Lower lobe of right lung (tissue), 2 donors: Measurements from ENCODE around the gene FGF18. TPM values are rescaled to one million over a fixed set of nuclear protein-coding genes. Genes with fewer than 3 reads are reported as not detected.
A peak's percentile ranks its signal among the peaks of the same experiment; 100 is the strongest.

Experiments
- ATAC-seq, 2 donors: fragments of 200-7000 bp; cut with Tn5 transposase; one replicate each; pipeline ENCODE4 v1.9.1; 2020 to 2022; ENCODE audit warnings: mild to moderate bottlenecking in 2 of 2, moderate library complexity in 2 of 2
- DNase-seq: peaks from one replicate; pipeline ENCODE4 v3.0.0-alpha.2; 2020
- H3K27ac ChIP-seq: fragments of 200-600 bp; one replicate; pipeline ENCODE4 v1.8.0; 2022
- H3K27me3 ChIP-seq: fragments of 200-600 bp; one replicate; pipeline ENCODE4 v1.8.0; 2022; ENCODE audit warnings: low read depth
- H3K36me3 ChIP-seq: fragments of 200-600 bp; one replicate; pipeline ENCODE4 v1.8.0; 2022; ENCODE audit warnings: mild to moderate bottlenecking
- H3K4me1 ChIP-seq: fragments of 200-600 bp; one replicate; pipeline ENCODE4 v1.8.0; 2022
- H3K4me3 ChIP-seq: fragments of 200-600 bp; one replicate; pipeline ENCODE4 v1.8.0; 2022; ENCODE audit warnings: mild to moderate bottlenecking
- H3K9me3 ChIP-seq: fragments of 200-600 bp; one replicate; pipeline ENCODE4 v1.8.0; 2022
- intact Hi-C: fragments of 100-400 bp; cut with DNase I; formaldehyde crosslinking; loops from one replicate; pipeline ENCODE4 v1.11.0; 2022
- total RNA-seq: library from RNA; stranded (reverse); fragmentation: NEBNext Ultra II Directional; extraction: Animal tissue kit (Norgen Biotek cat#: 25700); gene quantifications from one replicate; pipeline ENCODE4 v1.2.1, GENCODE V29; 2021
- TF ChIP-seq, protein P1 (sequence below): fragments of 200-600 bp; IDR thresholded peaks from one replicate; pipeline ENCODE4 v1.8.0; 2022; ENCODE audit warnings: antibody characterized with exemption, mild to moderate bottlenecking
- donor health status: DM: no; HTN: yes; CAD: no; lungs with severe emphysema.

FGF18 gene
- total RNA-seq, 1 donor from 2014 or later = 2.0 TPM

DNA sequence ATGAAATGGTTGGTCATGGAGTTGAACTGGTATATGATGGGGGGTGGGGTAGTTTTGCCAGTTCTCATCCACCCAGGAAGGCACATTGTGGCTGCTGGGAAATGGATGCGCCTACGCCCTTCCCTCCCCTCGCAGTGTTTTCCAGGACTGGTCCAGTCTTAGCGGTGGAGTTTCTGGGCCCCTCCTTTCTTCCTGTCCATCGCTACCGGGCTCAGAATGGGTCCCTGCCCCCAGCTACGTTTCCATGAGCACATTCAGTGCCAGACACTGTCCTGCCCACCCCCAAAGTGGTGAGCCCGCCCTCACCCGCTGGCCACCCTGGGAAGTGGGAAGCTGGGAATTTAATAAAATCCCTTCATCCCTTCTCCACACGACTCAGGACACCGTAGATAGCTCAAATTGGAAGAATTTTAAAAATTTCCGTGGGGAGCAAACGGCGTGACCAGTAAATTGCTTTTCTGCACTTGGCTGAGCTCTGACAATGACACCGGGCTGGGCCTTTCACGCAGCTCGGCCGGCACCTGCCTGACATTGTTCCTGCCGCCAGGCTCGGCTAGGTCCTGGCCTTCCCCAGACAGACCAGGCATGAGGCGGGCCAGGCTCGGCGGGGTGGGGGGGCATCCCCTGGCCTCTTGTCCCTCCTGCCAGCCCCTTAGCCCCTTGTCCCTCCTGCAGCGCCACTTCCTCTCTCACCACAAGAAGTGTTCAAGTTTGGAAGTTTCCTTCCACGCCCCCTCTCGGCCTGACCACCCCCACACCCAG, 3.6 kb downstream of the FGF18 start:
- H3K27me3 ChIP-seq = peaks cover 13% of the 10 kb centered on the region
- intact Hi-C loops = no loop called here
- ATAC-seq (no peak), DNase-seq (no peak)
- no peak overlapping the region for H3K4me3 ChIP-seq
- H3K27ac ChIP-seq = no peak overlapping the region
- H3K4me1 ChIP-seq = peaks cover 27% of the 10 kb centered on the region
- TF ChIP-seq, protein P1, sequence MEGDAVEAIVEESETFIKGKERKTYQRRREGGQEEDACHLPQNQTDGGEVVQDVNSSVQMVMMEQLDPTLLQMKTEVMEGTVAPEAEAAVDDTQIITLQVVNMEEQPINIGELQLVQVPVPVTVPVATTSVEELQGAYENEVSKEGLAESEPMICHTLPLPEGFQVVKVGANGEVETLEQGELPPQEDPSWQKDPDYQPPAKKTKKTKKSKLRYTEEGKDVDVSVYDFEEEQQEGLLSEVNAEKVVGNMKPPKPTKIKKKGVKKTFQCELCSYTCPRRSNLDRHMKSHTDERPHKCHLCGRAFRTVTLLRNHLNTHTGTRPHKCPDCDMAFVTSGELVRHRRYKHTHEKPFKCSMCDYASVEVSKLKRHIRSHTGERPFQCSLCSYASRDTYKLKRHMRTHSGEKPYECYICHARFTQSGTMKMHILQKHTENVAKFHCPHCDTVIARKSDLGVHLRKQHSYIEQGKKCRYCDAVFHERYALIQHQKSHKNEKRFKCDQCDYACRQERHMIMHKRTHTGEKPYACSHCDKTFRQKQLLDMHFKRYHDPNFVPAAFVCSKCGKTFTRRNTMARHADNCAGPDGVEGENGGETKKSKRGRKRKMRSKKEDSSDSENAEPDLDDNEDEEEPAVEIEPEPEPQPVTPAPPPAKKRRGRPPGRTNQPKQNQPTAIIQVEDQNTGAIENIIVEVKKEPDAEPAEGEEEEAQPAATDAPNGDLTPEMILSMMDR = no peak
- no peaks in the 10 kb centered on the region for H3K9me3 ChIP-seq
- H3K36me3 ChIP-seq = no peaks in the 10 kb centered on the region

DNA sequence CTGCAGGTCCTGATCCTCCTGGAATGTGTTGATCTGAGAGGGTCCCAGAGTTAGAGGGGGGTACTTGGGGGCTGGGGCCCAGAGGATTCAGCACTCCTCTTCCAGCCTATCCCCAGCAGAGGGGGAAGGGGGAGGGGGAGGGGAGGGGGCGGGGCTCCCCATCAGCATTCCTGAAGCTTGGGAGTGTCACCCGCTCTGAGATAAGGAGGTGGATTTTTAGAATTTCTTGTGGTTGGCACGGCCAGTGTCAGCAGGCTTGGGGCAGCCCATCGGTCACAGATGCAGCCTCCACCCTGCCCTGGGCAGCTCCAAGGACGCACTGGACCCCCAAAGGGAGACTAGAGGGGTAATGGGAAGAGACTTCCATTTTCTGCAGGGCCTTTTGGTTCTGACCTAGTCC, 5.3 kb downstream of the FGF18 start:
- peaks cover 14% of the 10 kb centered on the region for H3K4me1 ChIP-seq
- H3K9me3 ChIP-seq = no peaks in the 10 kb centered on the region
- ATAC-seq (peak; percentile 14 to 23), DNase-seq (no peak)
- intact Hi-C loops = no loop called here
- H3K27me3 ChIP-seq = peaks cover 13% of the 10 kb centered on the region
- no peak overlapping the region for H3K27ac ChIP-seq
- TF ChIP-seq, protein P1 = no peak
- H3K36me3 ChIP-seq = no peaks in the 10 kb centered on the region
- no peak overlapping the region for H3K4me3 ChIP-seq

DNA sequence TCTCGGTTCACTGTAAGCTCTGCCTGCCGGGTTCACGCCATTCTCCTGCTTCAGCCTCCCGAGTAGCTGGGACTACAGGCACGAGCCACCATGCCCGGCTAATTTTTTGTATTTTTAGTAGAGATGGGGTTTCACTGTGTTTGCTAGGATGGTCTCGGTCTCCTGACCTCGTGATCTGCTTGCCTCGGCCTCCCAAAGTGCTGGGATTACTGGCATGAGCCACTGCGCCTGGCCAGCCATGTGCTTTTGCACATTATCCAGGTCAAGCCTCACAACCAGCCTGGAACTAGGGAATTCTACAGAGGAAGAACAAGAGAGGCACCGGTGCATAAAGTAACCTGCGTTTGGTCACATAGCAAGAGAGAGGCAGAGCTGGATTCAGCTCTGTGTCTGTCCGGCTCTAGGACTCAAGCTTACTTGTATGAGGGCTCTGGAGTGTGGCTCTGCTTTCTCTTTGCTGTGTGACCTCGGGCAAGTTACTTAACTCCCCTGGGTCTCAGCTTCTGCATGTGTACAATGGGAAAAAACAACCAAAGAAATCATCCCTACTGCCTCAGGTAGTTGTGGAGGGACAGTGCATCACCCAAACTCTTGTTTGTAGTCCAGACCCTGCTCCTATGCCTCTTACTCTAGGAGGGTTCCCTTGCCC, 6.3 kb downstream of the FGF18 start:
- Histone ChIP-seq H3K4me1 (peaks cover 7% of the 10 kb centered on the region), H3K9me3 (no peaks in the 10 kb centered on the region), H3K36me3 (no peaks in the 10 kb centered on the region), H3K4me3 (no peak overlapping the region), H3K27me3 (peaks cover 7% of the 10 kb centered on the region), H3K27ac (no peak overlapping the region)
- ATAC-seq (no peak), DNase-seq (no peak)
- intact Hi-C loops = no loop called here
- TF ChIP-seq, protein P1 = no peak

DNA sequence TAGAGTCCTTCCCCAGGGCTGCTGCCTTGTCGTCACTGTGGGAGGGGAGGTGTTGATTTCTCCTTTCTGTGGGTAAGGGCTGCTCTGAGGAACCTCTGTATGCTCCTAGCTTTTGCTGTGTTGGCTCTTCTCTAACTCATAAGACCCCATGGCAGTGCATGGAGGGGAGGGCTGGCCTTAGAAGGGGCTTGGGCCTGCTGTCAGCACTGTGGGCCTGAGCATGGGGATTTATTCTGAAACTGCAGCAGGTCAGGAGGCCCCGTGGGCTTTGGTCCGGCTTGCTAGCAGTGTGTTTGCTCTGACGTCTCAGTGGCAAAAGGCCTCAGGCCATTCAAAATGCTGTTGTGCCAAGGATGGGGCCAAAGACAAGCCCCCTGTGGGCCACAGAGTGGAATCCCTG, 6.8 kb downstream of the FGF18 start:
- intact Hi-C loops = no loop called here
- TF ChIP-seq, protein P1 = no peak

DNA sequence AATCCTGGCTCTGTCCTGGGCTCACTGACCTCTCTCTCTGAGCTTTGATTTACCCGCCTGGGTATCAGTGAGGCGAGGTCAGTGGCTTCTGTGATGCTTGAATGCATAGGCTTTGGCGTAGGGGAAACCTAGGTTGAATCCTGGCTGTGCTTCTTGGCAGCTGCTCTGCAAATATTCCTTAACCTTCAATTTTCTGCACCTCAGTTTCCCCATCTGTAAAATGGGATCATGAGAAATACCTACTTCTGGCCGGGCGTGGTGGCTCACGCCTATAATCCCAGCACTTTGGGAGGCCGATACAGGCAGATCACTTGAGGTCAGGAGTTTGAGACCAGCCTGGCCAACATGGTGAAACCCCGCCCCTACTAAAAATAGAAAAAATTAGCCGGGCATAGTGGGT, 7.2 kb downstream of the FGF18 start:
- H3K4me1 ChIP-seq = no peaks in the 10 kb centered on the region
- H3K36me3 ChIP-seq = no peaks in the 10 kb centered on the region
- no peaks in the 10 kb centered on the region for H3K9me3 ChIP-seq
- no peak overlapping the region for H3K27ac ChIP-seq
- intact Hi-C loops = no loop called here
- DNase-seq (no peak), ATAC-seq (no peak)
- H3K4me3 ChIP-seq = no peak overlapping the region
- H3K27me3 ChIP-seq = no peaks in the 10 kb centered on the region
- TF ChIP-seq, protein P1 = no peak

More for the DNA sequence above, 6.8 kb downstream of the FGF18 start:
- H3K4me1 ChIP-seq = peaks cover 2% of the 10 kb centered on the region
- no peaks in the 10 kb centered on the region for H3K36me3 ChIP-seq
- peaks cover 2% of the 10 kb centered on the region for H3K27me3 ChIP-seq
- H3K27ac ChIP-seq = no peak overlapping the region
- no peak for ATAC-seq
- H3K9me3 ChIP-seq = no peaks in the 10 kb centered on the region
- DNase-seq = no peak
- H3K4me3 ChIP-seq = no peak overlapping the region
